Measurements from ENCODE around the gene AOPEP. TPM values are rescaled to one million over a fixed set of nuclear protein-coding genes. Genes with fewer than 3 reads are reported as not detected.

The AOPEP gene
- total RNA-seq, 1 donor from 2014 or later = 75.3 TPM

GRCh38 chr9:94794476-94795167, 68.1 kb downstream of the AOPEP start:
- FAIRE-seq (no peak), DNase-seq (ENCODE audit: low read depth) (no peak)
- Mint-ChIP-seq H3K36me3 (ENCODE audit: low read depth, unreplicated experiment) (peaks cover 6% of the 10 kb centered on the region), H3K27me3 (ENCODE audit: low read depth, unreplicated experiment) (no peaks in the 10 kb centered on the region), H3K4me3 (ENCODE audit: unreplicated experiment) (no peak overlapping the region), H3K9me3 (ENCODE audit: unreplicated experiment) (peaks cover 3% of the 10 kb centered on the region), H3K4me1 (ENCODE audit: low read depth, unreplicated experiment) (peaks cover 42% of the 10 kb centered on the region), H3K27ac (ENCODE audit: unreplicated experiment) (no peak overlapping the region)
- Histone ChIP-seq H3K9ac (ENCODE audit: low read length) (no peak overlapping the region), H3K79me2 (ENCODE audit: insufficient read depth, low read length) (no peaks in the 10 kb centered on the region), H3K4me2 (ENCODE audit: low read length) (no peak overlapping the region), H4K20me1 (ENCODE audit: insufficient read depth, low read length) (no peaks in the 10 kb centered on the region), H3K9me3 (ENCODE audit: insufficient read depth, low read depth, low read length) (no peaks in the 10 kb centered on the region), H3K36me3 (ENCODE audit: insufficient read depth, low read length) (no peaks in the 10 kb centered on the region), H3K4me1 (ENCODE audit: insufficient read depth, low read length) (peaks cover 19% of the 10 kb centered on the region), H3K27me3 (ENCODE audit: insufficient read depth, low read length) (no peaks in the 10 kb centered on the region), H3K27ac (ENCODE audit: low read depth, low read length) (no peak overlapping the region), H2AFZ (ENCODE audit: low read depth, low read length) (no peak overlapping the region), H3K4me3 (ENCODE audit: insufficient read depth, low read depth, low read length) (no peak overlapping the region)
- TF ChIP-seq EZH2 (IDR thresholded peaks at IDR 0.05; ENCODE audit: insufficient read depth, low read length) = no peak
- TF ChIP-seq, protein P1, sequence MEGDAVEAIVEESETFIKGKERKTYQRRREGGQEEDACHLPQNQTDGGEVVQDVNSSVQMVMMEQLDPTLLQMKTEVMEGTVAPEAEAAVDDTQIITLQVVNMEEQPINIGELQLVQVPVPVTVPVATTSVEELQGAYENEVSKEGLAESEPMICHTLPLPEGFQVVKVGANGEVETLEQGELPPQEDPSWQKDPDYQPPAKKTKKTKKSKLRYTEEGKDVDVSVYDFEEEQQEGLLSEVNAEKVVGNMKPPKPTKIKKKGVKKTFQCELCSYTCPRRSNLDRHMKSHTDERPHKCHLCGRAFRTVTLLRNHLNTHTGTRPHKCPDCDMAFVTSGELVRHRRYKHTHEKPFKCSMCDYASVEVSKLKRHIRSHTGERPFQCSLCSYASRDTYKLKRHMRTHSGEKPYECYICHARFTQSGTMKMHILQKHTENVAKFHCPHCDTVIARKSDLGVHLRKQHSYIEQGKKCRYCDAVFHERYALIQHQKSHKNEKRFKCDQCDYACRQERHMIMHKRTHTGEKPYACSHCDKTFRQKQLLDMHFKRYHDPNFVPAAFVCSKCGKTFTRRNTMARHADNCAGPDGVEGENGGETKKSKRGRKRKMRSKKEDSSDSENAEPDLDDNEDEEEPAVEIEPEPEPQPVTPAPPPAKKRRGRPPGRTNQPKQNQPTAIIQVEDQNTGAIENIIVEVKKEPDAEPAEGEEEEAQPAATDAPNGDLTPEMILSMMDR (IDR thresholded peaks at IDR 0.05; ENCODE audit: insufficient read depth, low read depth, low read length) = no peak

GRCh38 chr9:94796687-94797086, 70.2 kb downstream of the AOPEP start:
- no peaks in the 10 kb centered on the region for H3K27me3 ChIP-seq (ENCODE audit: insufficient read depth, low read length)
- no peak overlapping the region for H3K27ac ChIP-seq (ENCODE audit: low read depth, low read length)
- peak overlapping the region; percentile 30 for H3K27ac Mint-ChIP-seq (ENCODE audit: unreplicated experiment)
- peaks cover 62% of the 10 kb centered on the region for H3K4me1 Mint-ChIP-seq (ENCODE audit: low read depth, unreplicated experiment)
- TF ChIP-seq, protein P1 (IDR thresholded peaks at IDR 0.05; ENCODE audit: insufficient read depth, low read depth, low read length) = no peak
- TF ChIP-seq EZH2 (IDR thresholded peaks at IDR 0.05; ENCODE audit: insufficient read depth, low read length) = no peak
- H3K4me3 ChIP-seq (ENCODE audit: insufficient read depth, low read depth, low read length) = no peak overlapping the region
- no peak overlapping the region for H3K4me3 Mint-ChIP-seq (ENCODE audit: unreplicated experiment)
- no peaks in the 10 kb centered on the region for H4K20me1 ChIP-seq (ENCODE audit: insufficient read depth, low read length)
- H3K9ac ChIP-seq (ENCODE audit: low read length) = no peak overlapping the region
- no peaks in the 10 kb centered on the region for H3K36me3 ChIP-seq (ENCODE audit: insufficient read depth, low read length)
- H3K9me3 Mint-ChIP-seq (ENCODE audit: unreplicated experiment) = peaks cover 3% of the 10 kb centered on the region
- DNase-seq (ENCODE audit: low read depth) (no peak), FAIRE-seq (no peak)
- H3K27me3 Mint-ChIP-seq (ENCODE audit: low read depth, unreplicated experiment) = no peaks in the 10 kb centered on the region
- H3K4me1 ChIP-seq (ENCODE audit: insufficient read depth, low read length) = peaks cover 38% of the 10 kb centered on the region
- no peak overlapping the region for H3K4me2 ChIP-seq (ENCODE audit: low read length)
- no peak overlapping the region for H2AFZ ChIP-seq (ENCODE audit: low read depth, low read length)
- no peaks in the 10 kb centered on the region for H3K9me3 ChIP-seq (ENCODE audit: insufficient read depth, low read depth, low read length)
- H3K36me3 Mint-ChIP-seq (ENCODE audit: low read depth, unreplicated experiment) = peaks cover 4% of the 10 kb centered on the region
- H3K79me2 ChIP-seq (ENCODE audit: insufficient read depth, low read length) = peaks cover 2% of the 10 kb centered on the region

DNA sequence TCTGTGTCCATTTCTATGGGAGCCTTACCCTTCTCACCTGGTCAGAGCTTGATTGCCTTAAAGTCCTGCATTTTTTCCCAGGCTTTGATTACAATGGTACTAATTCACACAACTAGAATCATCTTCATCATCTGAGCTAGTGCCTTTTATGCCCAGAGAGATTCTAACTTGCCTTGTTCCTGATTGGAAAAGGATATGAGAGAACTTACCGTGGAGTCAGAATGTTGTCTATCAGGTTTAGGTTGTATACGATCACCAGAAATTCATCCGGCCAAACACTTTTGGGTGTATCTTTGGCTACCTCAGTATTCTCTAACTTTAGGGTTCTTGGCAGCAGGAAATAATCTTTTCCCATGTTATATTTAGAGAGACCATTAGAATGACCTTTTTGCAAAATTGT, 71.7 kb downstream of the AOPEP start:
- no peaks in the 10 kb centered on the region for H3K36me3 ChIP-seq (ENCODE audit: insufficient read depth, low read length)
- H3K4me1 Mint-ChIP-seq (ENCODE audit: low read depth, unreplicated experiment) = peaks cover 64% of the 10 kb centered on the region

More for the DNA sequence above, 71.7 kb downstream of the AOPEP start:
- H2AFZ ChIP-seq (ENCODE audit: low read depth, low read length) = no peak overlapping the region
- peaks cover 40% of the 10 kb centered on the region for H3K4me1 ChIP-seq (ENCODE audit: insufficient read depth, low read length)
- H3K4me3 ChIP-seq (ENCODE audit: insufficient read depth, low read depth, low read length) = no peak overlapping the region
- H3K27ac Mint-ChIP-seq (ENCODE audit: unreplicated experiment) = no peak overlapping the region
- no peak overlapping the region for H3K9ac ChIP-seq (ENCODE audit: low read length)
- H3K4me3 Mint-ChIP-seq (ENCODE audit: unreplicated experiment) = no peak overlapping the region
- no peak overlapping the region for H3K27ac ChIP-seq (ENCODE audit: low read depth, low read length)
- TF ChIP-seq, protein P1 (IDR thresholded peaks at IDR 0.05; ENCODE audit: insufficient read depth, low read depth, low read length) = no peak
- no peak for TF ChIP-seq EZH2 (IDR thresholded peaks at IDR 0.05; ENCODE audit: insufficient read depth, low read length)
- H3K9me3 Mint-ChIP-seq (ENCODE audit: unreplicated experiment) = peaks cover 3% of the 10 kb centered on the region
- no peaks in the 10 kb centered on the region for H3K9me3 ChIP-seq (ENCODE audit: insufficient read depth, low read depth, low read length)
- H3K79me2 ChIP-seq (ENCODE audit: insufficient read depth, low read length) = peaks cover 2% of the 10 kb centered on the region
- H4K20me1 ChIP-seq (ENCODE audit: insufficient read depth, low read length) = no peaks in the 10 kb centered on the region
- DNase-seq (ENCODE audit: low read depth) (no peak), FAIRE-seq (no peak)
- H3K4me2 ChIP-seq (ENCODE audit: low read length) = no peak overlapping the region
- no peaks in the 10 kb centered on the region for H3K27me3 ChIP-seq (ENCODE audit: insufficient read depth, low read length)
- H3K36me3 Mint-ChIP-seq (ENCODE audit: low read depth, unreplicated experiment) = peaks cover 2% of the 10 kb centered on the region
- H3K27me3 Mint-ChIP-seq (ENCODE audit: low read depth, unreplicated experiment) = no peaks in the 10 kb centered on the region

All from astrocyte (in vitro differentiated cells and primary cell).